ENCODE results near the gene ARNT2. TPM values are rescaled to one million over a fixed set of nuclear protein-coding genes. Genes with fewer than 3 reads are reported as not detected.

The ARNT2 gene
- total and polyA plus RNA-seq, 2 of the 13 experiments (the other 11 are each of a cell fraction or from before 2014, with no cell fraction given) = 0.69 to 1.7 TPM

- Histone ChIP-seq H3K27ac (ENCODE audit: extremely low read length, insufficient read depth, low read length) (no peak overlapping the region), H3K27me3 (ENCODE audit: control insufficient read depth in 1 of 2, insufficient read depth in 2 of 2, low read length in 2 of 2) (no peaks in the 10 kb centered on the region), H3K4me1 (ENCODE audit: insufficient read depth, low read length) (peaks cover 39% of the 10 kb centered on the region), H3K79me2 (ENCODE audit: insufficient read depth, low read length) (no peaks in the 10 kb centered on the region), H3K9ac (ENCODE audit: insufficient read depth, low read depth, low read length) (no peak overlapping the region), H3K36me3 (replicated peaks in 1 of 2; ENCODE audit: control insufficient read depth in 1 of 2, insufficient read depth in 2 of 2, low read length in 2 of 2) (no peaks in the 10 kb centered on the region), H3K4me3 (replicated peaks in 1 of 3; ENCODE audit: insufficient read depth in 1 of 3, low read depth in 2 of 3, low read length in 3 of 3) (no peak overlapping the region), H3K4me2 (ENCODE audit: low read depth, low read length) (no peak overlapping the region), H4K20me1 (ENCODE audit: insufficient read depth, low read length) (no peaks in the 10 kb centered on the region), H2AFZ (ENCODE audit: low read length) (no peak overlapping the region), H3K9me3 (ENCODE audit: low read length) (no peaks in the 10 kb centered on the region)
- in situ Hi-C loops (cut with HindIII; ENCODE audit: extremely low pct_ligation_motif_present, low pct_unique_long_range_greater_than_20kb) (no loop called here), intact Hi-C loops (cut with micrococcal nuclease; ENCODE audit: unreplicated experiment) (no loop called here)
- ATAC-seq (no peak), DNase-seq (ENCODE audit: low spot score) (no peak), FAIRE-seq (no peak)
- TF ChIP-seq THAP8 (CRISPR knock-in tag; IDR thresholded peaks at IDR 0.05; ENCODE audit: borderline replicate concordance) (no peak), MXD4 (CRISPR knock-in tag; IDR thresholded peaks at IDR 0.05) (no peak), EED (CRISPR knock-in tag; IDR thresholded peaks at IDR 0.05) (no peak), ONECUT2 (CRISPR knock-in tag; IDR thresholded peaks at IDR 0.05) (no peak), NFYC (CRISPR knock-in tag; IDR thresholded peaks at IDR 0.05) (no peak), ZNF180 (CRISPR knock-in tag; IDR thresholded peaks at IDR 0.05; ENCODE audit: borderline replicate concordance, low read depth) (no peak), ETV6 (CRISPR knock-in tag; conservative IDR thresholded peaks at IDR 0.05) (no peak), ZMYM2 (CRISPR knock-in tag; IDR thresholded peaks at IDR 0.05) (no peak), JDP2 (CRISPR knock-in tag; IDR thresholded peaks at IDR 0.05; ENCODE audit: borderline replicate concordance) (no peak), SALL1 (CRISPR knock-in tag; IDR thresholded peaks at IDR 0.05) (no peak), ZNF512B (CRISPR knock-in tag; IDR thresholded peaks at IDR 0.05; ENCODE audit: borderline replicate concordance) (no peak)
- ChIA-PET POLR2A (no interaction called here), CTCF (ENCODE audit: low intra/inter-chr PET ratio, low total read pairs) (no interaction called here)
- no TSS peak for BruUV-seq (replicated peaks)
- WGBS (ENCODE audit: low lambda C conversion rate) = 50% methylated on average over 1 of the region's 1 CpG
Measured at GRCh38 chr15:80497221-80497620, 93.0 kb downstream of the ARNT2 start.

Measured in HepG2 (cell line).